Small intestine (tissue), 7 donors: Measurements from ENCODE around the gene MPP7. TPM values are rescaled to one million over a fixed set of nuclear protein-coding genes. Genes with fewer than 3 reads are reported as not detected.

ENCODE experiments used
- DNase-seq, 2 donors: peaks; one replicate each; pipeline versions ENCODE4 v3.0.0 to v3.0.0-alpha.2; 2013
- FAIRE-seq: peaks from 2 replicates; lab custom pipeline; 2012; peaks lifted over from hg19 to GRCh38; lab: Jason Lieb, UNC
- H3K27ac ChIP-seq, 3 donors: one replicate each; pipeline ENCODE4 v1.5.1; 2013; ENCODE audit warnings: low read length in 2 of 3, mild to moderate bottlenecking in 2 of 3, control low read depth in 1 of 3, inconsistent platforms in 1 of 3, low read depth in 1 of 3, moderate library complexity in 1 of 3
- H3K27me3 ChIP-seq, 3 donors: one replicate each; pipeline ENCODE4 v1.6.1; 2013; ENCODE audit warnings: low read length in 3 of 3, inconsistent platforms in 1 of 3; ENCODE audit not compliant: control insufficient read depth in 3 of 3, insufficient read depth in 3 of 3
- H3K36me3 ChIP-seq, 3 donors: one replicate each; pipeline ENCODE4 v1.6.1; 2013; ENCODE audit warnings: low read length in 3 of 3, inconsistent platforms in 1 of 3, low read depth in 1 of 3, mild to moderate bottlenecking in 1 of 3, moderate library complexity in 1 of 3; ENCODE audit not compliant: control insufficient read depth in 3 of 3, insufficient read depth in 2 of 3
- H3K4me1 ChIP-seq, 3 donors: one replicate each; pipeline ENCODE4 v1.6.1; 2013; ENCODE audit warnings: low read length in 2 of 3, inconsistent platforms in 1 of 3, low read depth in 1 of 3, mild to moderate bottlenecking in 1 of 3, moderate library complexity in 1 of 3; ENCODE audit not compliant: control insufficient read depth in 3 of 3, insufficient read depth in 2 of 3
- H3K4me3 ChIP-seq, 3 donors: one replicate each; pipeline ENCODE4 v1.5.1; 2013; ENCODE audit warnings: low read length in 3 of 3, control low read depth in 1 of 3, inconsistent platforms in 1 of 3, low read depth in 1 of 3, mild to moderate bottlenecking in 1 of 3, moderate library complexity in 1 of 3
- H3K9me3 ChIP-seq, 2 donors: one replicate each; pipeline ENCODE4 v1.6.1; 2013; ENCODE audit warnings: low read depth in 1 of 2, low read length in 1 of 2; ENCODE audit not compliant: control insufficient read depth in 2 of 2, insufficient read depth in 1 of 2
- whole genome bisulfite sequencing, 3 donors: extraction: QIAGEN DNeasy Blood & Tissue Kit; methylation state at CpG; one replicate each; pipeline ENCODE4 v1.1.7; 2013; 5-methylcytosine and 5-hydroxymethylcytosine counted together
- polyA plus RNA-seq, 4 donors: library from polyadenylated mRNA; stranded (reverse) in 3 of 4; unstranded in 1 of 4; fragments of 200-250 nt in 3 of 4; fragments of 120-200 nt in 1 of 4; gene quantifications; one replicate each; pipeline versions ENCODE4 v1.2.1 to v1.2.3, GENCODE V29; 2013
- donor health status: healthy with polysubstance abuse.
- donor health status: control.
- donor health status: control.
- donor health status: Bipolar disorder and iron deficiency.
- donor health status: healthy.

The MPP7 gene
- polyA plus RNA-seq, 4 donors = 4.3 to 14.6 (median 5.9) TPM

GRCh38 chr10:28302012-28302637 lies 739 bp downstream of the MPP7 start:
- H3K36me3 ChIP-seq = no peaks in the 10 kb centered on the region
- 1 to 4% (median 3%) methylated on average over 25 of the region's 25 CpGs for WGBS, 3 donors
- peaks cover 0 to 4% (median 2%) of the 10 kb centered on the region in 3 donors for H3K4me1 ChIP-seq
- no peaks in the 10 kb centered on the region for H3K9me3 ChIP-seq
- FAIRE-seq (no peak), DNase-seq (peak; percentile 37 to 75)
- H3K4me3 ChIP-seq = peak overlapping the region; percentile 72 to 92 (median 81)
- H3K27ac ChIP-seq = peak overlapping the region; percentile 38 to 88 (median 78)
- H3K27me3 ChIP-seq = no peaks in the 10 kb centered on the region

DNA sequence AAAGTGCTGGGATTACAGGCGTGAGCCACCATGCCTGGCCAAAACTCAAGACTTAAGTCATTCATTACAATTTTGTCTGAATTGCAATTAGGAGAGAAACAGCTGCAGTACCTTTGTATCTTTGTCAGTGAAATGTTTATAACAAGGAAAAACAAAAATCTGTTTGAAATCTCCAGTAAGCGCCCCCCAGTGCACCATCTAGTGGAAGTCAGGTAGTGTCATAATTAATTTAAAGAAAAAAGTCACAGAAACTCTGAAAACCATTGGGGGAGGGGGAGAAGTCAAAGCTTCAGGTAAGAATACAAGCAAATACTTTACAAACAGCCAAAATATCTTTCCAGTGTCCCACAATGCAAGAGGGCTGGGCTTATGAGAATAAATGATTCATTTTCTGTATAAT lies 2.8 kb downstream of the MPP7 start:
- H3K27ac ChIP-seq = no peak overlapping the region
- H3K36me3 ChIP-seq = no peaks in the 10 kb centered on the region
- no peak overlapping the region for H3K4me3 ChIP-seq
- WGBS, 3 donors = 72 to 92% (median 81%) methylated on average over 2 of the region's 2 CpGs
- H3K4me1 ChIP-seq = peaks cover 0 to 8% (median 5%) of the 10 kb centered on the region in 3 donors
- FAIRE-seq = no peak
- H3K9me3 ChIP-seq = no peaks in the 10 kb centered on the region
- H3K27me3 ChIP-seq = no peaks in the 10 kb centered on the region
- DNase-seq = no peak

GRCh38 chr10:28298951-28299350 lies 3.9 kb downstream of the MPP7 start:
- H3K4me1 ChIP-seq = peaks cover 0 to 5% (median 4%) of the 10 kb centered on the region in 3 donors
- H3K4me3 ChIP-seq = no peak overlapping the region
- no peak overlapping the region for H3K27ac ChIP-seq
- H3K27me3 ChIP-seq = no peaks in the 10 kb centered on the region
- no peaks in the 10 kb centered on the region for H3K9me3 ChIP-seq
- H3K36me3 ChIP-seq = no peaks in the 10 kb centered on the region
- WGBS, 3 donors = 54 to 61% (median 58%) methylated on average over 5 of the region's 5 CpGs
- FAIRE-seq = no peak
- no peak for DNase-seq

GRCh38 chr10:28296023-28296422 lies 6.8 kb downstream of the MPP7 start:
- Histone ChIP-seq H3K4me1 (peaks cover 0 to 5% (median 3%) of the 10 kb centered on the region in 3 donors), H3K9me3 (no peaks in the 10 kb centered on the region), H3K27me3 (no peaks in the 10 kb centered on the region), H3K27ac (peak overlapping the region in 1 of 3 donors; percentile 27), H3K36me3 (no peaks in the 10 kb centered on the region), H3K4me3 (no peak overlapping the region)
- FAIRE-seq = no peak
- DNase-seq = peak in 1 of 2 donors; percentile 10
- 13 to 26% (median 25%) methylated on average over 1 of the region's 1 CpG for WGBS, 3 donors

- Histone ChIP-seq H3K27me3 (no peaks in the 10 kb centered on the region), H3K4me3 (no peak overlapping the region), H3K9me3 (no peaks in the 10 kb centered on the region), H3K27ac (peak overlapping the region in 1 of 3 donors; percentile 40), H3K4me1 (peaks cover 0 to 5% (median 3%) of the 10 kb centered on the region in 3 donors), H3K36me3 (no peaks in the 10 kb centered on the region)
- FAIRE-seq (no peak), DNase-seq (no peak)
- 55 to 69% (median 59%) methylated on average over 3 of the region's 3 CpGs for WGBS, 3 donors
Observed at GRCh38 chr10:28295336-28295735, 7.5 kb downstream of the MPP7 start.

GRCh38 chr10:28294809-28295208 lies 8.1 kb downstream of the MPP7 start:
- H3K36me3 ChIP-seq = no peaks in the 10 kb centered on the region
- no peak overlapping the region for H3K4me3 ChIP-seq
- H3K27ac ChIP-seq = peak overlapping the region in 1 of 3 donors; percentile 39
- FAIRE-seq = no peak
- no peaks in the 10 kb centered on the region for H3K9me3 ChIP-seq
- H3K27me3 ChIP-seq = no peaks in the 10 kb centered on the region
- no peak for DNase-seq
- H3K4me1 ChIP-seq = peaks cover 0 to 5% (median 3%) of the 10 kb centered on the region in 3 donors
- WGBS, 3 donors = 69 to 90% (median 88%) methylated on average over 5 of the region's 5 CpGs

DNA sequence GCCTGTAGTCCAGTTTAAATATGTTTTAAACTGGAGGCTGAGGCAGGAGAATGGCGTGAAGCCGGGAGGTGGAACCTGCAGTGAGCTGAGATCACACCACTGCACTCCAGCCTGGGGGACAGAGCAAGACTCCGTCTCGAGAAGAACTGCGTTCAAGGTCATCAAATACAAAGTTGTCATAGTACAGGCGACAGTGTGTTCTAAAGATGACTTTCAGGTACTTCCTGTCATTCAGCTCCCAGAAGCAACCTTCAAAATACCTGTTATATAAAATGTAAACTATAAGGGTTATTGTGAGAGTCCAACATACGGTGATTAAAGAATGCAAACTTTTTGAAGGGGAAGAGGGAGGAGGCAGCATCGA lies 8.7 kb downstream of the MPP7 start:
- Histone ChIP-seq H3K27ac (no peak overlapping the region), H3K27me3 (no peaks in the 10 kb centered on the region), H3K36me3 (no peaks in the 10 kb centered on the region), H3K9me3 (no peaks in the 10 kb centered on the region), H3K4me3 (no peak overlapping the region), H3K4me1 (peaks cover 0 to 5% (median 3%) of the 10 kb centered on the region in 3 donors)
- WGBS, 3 donors = 77 to 90% (median 90%) methylated on average over 8 of the region's 8 CpGs
- no peak for DNase-seq
- FAIRE-seq = no peak

DNA sequence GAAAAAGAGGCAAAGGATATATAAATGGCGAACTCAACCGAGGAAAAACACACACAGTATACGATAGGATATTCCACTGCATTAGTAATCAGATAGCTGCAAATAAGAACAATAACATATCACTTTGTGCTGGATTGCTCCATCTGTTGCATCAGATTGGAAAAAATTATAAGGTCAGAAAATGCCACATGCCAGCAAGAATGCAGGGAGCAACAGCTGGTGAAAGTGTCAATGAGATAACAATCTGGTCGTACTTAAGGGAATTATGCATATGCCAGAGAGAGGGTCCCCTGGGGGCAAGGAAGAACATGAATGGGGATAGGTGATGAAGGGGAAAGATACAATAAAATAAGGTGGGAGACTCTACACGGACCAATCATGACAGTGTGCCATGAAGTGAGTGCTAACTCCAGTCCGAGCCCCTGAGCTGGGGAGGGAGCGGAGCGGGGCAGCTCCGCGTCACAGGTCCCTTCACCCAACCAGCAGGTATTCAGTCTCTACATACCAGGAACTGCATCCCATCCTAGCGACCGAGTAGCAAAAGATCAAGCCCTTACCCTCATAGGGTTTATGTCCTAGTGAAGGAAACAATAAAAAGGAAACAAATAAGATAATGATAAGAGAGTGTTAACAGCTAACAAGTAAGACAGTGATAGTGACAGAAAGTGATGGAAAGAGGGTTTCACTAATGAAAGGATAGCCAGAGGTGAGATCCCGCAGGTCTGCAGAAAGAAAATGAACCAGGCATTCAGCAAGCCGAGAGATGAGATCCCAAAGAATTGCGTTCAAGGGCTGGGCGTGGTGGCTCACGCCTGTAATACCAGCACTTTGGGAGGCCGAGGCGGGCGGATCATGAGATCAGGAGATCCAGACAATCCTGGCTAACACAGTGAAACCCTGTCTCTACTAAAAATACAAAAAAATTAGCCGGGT lies 9.4 kb downstream of the MPP7 start:
- Histone ChIP-seq H3K9me3 (no peaks in the 10 kb centered on the region), H3K4me1 (peaks cover 0 to 5% (median 3%) of the 10 kb centered on the region in 3 donors), H3K27ac (no peak overlapping the region), H3K36me3 (no peaks in the 10 kb centered on the region), H3K4me3 (no peak overlapping the region), H3K27me3 (no peaks in the 10 kb centered on the region)
- WGBS, 3 donors = 94% methylated on average over 21 of the region's 21 CpGs
- DNase-seq (no peak), FAIRE-seq (no peak)
